Activated naive CD4-positive, alpha-beta T cell treated with anti-CD3 and anti-CD28 coated beads, Interleukin-2, amount 50 U/mL, for 16 hours (primary cell): ENCODE measurements around the gene NDUFS4.
"Not testable (repeated sequence)": the region's sequence is repeated elsewhere in the genome, so short reads cannot be mapped to it uniquely, and the experiment has no call there.

Experiments
- DNase-seq: peaks from one replicate; pipeline ENCODE4 v3.0.0-alpha.2; 2020

The NDUFS4 gene

DNA sequence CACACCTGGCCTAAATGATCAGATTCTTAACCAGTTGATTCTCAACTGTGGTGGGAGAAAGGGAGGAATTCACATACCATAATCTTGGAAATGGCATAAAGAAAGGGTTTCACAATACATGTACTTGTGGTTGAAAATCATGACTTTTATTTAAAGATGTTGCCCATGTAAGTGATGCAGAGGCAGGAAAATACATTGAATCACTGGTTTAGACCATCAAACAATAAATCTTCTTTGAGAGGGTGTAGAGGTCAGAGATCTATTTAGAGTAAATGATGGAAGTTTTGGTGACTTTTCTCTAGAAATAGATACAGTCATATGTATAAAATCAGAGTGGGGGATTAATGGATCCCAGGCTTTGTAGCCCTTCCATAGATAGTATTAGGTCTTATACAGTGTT, 15.4 kb downstream of the NDUFS4 start:
- DNase-seq = no peak

DNA sequence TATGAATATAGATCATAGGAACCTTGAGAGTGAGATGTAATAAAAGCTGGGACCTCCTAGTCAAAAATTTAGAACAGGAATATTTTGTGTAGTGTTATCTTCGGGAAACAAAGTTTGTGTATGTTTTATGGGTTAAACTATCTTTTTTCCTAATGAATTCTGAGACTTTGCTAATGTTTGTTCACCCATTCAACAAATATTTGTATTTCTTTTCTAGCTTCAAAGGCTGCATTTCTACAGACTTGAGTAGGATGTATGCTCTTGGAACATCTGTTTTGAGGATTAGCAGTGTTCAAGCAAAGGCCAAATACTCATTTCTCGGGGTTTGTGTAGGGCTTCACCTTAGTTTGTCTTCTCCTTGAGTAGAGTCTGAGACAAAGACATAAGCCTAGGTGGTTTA, 16.2 kb downstream of the NDUFS4 start:
- DNase-seq = no peak

DNA sequence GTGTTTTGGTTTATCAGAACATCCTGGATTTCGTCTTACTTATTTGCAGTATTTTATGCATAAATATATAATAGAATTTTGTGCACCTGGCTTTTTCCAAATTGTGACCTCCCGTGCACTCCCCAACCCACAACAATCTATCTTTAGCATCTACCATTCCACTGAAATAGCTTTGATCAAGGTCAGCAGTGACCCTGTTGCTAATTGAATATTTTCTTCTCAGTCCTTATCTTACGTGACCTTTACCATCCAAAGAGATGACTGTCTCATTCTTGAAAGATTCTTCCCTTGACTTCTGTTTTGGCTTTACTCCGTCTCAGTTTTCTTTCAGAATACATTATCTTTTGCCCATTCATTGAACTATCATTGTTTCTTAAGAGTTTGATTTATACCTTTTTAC, 18.4 kb downstream of the NDUFS4 start:
- DNase-seq = no peak

DNA sequence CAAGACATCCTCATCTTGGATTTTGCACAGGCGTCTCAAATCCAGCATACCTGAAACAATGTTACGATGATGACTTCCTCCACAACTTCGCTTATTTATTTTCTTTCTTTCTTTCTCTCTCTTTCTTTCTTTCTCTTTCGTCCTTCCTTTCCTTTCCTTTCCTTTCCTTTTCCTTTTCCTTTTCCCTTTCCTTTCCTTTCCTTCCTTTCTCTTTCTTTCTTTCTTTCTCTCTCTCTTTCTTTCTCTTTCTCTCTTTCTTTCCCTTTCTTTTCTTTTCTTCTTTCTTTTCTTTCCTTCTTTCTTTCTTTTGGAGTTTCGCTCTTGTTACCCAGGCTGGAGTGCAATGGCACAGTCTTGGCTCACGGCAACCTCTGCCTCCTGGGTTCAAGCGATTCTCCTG, 20.1 kb downstream of the NDUFS4 start:
- DNase-seq = no peak

DNA sequence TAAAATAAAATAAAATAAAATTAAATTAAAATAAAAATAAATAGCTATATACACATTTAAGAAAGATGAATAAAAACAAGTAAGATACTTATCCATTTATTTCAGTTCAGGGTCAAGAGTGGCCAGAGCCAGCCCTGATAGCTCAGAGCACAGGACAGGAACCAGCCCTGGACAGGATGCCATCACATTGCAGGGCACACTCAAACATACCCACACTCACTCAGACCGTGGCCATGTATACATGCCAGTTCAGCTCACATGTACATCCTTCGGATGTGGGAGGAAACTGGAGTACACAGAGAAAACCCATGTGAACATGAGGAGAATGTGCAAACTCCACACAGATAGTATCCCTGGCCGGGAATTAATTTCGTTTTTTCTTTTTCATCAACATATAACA, 21.8 kb downstream of the NDUFS4 start:
- no peak for DNase-seq

DNA sequence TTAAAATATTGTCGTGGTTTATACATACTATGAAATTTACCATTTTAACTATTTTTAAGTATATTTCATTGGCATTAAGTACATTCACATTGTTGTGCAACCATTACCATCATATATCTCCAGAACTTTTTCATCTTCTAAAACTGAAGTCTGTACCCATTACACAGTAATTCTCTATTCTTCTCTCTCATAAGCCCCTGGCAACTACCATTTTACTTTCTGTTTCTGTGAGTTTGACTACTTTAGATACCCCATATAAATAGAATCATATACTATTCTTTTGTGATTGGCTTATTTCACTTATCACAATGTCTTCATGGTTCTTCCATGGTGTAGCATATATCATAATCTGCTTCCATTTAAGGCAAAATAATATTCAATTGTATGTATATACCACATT, 30.3 kb downstream of the NDUFS4 start:
- no peak for DNase-seq

DNA sequence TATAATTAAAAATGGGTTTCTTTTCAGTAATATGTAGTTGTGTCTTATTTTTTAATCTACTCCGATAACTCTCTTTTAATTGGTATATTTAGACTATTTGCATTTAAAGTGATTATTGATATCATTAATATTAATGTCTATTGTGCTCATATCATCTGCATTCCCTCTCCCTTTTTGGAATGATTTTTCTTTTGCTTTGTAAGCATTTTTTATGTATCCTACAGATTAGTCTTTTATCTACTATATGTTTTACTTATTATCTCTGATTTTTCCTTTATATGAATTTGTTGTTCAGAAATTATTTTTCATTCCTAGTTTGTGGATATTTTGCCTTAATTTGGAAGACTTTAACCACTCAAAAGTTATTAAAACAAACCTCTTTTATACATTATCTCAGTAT, 34.0 kb downstream of the NDUFS4 start:
- no peak for DNase-seq

DNA sequence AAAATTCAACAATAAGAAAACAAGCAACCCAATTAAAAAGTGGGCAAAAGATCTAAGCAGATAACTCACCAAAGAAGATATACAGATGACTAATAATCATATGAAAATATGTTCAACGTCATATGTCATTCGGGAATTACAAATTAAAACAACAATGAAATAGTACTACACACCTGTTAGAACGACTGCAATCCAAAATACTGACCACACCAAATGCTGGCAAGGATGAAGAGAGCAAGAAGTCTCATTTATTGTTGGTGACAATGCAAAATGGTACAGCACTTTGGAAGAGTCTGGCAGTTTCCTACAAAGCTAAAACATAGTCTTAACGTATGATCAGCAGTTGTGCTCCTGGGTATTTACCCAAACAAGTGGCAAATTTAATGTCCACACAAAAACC, 37.5 kb downstream of the NDUFS4 start:
- no peak for DNase-seq

DNA sequence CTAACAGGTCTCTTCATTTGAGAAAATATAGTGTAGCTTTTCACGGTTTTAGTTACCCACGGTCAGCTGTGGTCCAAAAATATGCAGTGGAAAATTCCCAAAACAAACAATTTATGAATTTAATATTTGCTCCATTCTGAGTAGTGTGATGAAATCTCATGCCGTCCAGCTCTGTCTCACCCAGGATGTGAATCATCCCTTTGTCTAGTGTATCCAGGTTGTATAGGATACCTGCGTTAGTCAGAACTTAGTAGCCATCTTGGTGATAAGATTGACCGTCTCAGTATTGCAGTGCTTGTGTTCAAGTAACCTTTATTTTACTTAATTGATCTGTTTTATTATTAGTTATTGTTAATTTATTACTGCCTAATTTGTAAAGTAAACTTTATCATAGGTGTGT, 41.1 kb downstream of the NDUFS4 start:
- no peak for DNase-seq

DNA sequence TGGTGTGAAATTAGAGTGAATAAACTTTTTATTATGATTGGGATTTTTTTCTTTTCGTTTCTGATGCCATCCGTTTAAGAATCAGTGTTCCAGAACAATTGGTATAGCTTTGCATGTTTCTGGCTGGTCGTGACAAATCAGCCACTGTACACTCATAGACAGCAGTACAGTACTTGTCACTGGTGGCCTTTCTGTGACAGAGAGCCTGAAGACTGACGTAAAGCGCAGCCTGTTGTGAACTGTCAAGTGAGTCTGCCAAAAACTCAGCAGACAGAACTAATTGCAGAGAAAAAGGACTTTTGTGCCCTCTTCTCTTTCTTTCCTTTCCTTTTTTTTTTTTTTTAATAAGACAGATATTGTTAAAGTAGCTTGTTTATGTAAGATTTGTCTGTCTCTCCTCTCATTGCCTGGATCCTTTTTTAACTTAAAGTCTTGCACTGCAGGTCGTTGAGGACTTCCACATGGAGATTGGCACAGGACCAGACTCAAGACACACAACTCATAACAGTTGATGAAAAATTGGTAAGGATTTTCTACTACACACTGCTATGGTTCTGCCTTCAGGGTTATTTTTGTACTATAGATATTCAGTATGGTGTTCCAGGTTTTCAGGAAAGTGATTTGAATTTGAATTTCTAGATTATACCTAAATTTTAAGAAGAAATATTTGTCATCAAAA, 42.7 kb downstream of the NDUFS4 start:
- no peak for DNase-seq

DNA sequence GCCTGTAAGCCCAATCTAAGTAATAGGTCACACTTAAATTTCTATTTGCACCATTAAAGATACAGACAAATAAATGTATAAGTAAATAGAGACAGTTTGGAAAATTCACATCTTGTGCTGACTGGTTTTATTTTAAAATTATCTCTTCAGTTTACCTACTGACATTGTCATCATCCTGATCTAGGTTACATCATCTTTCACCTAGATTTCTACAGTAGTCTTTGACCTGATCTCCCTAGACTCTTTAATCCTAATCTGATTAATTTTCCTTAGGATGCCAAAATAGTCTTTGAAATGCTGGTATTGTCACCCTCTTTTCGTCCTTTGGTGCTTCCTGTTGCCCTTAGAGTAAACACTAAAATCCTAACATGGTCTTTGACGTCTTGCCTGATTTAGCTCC, 43.9 kb downstream of the NDUFS4 start:
- no peak for DNase-seq

DNA sequence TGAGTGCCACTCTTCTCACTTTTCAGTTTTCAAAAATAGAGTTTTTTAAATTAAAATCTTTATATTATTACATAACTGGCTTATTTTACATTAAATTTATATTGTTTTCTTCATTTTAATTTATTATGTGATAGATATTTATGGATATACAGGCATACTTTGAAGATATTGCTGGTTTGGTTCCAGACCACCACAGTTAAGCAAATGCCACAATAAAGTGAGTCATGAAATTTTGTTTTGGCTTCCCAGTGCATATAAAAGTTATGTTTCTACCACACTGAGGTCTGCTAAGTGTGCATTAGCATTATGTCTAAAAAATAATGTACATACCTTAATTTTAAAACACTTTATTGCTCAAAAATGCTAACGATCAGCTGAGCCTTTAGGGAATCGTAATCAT, 47.4 kb downstream of the NDUFS4 start:
- DNase-seq = no peak

DNA sequence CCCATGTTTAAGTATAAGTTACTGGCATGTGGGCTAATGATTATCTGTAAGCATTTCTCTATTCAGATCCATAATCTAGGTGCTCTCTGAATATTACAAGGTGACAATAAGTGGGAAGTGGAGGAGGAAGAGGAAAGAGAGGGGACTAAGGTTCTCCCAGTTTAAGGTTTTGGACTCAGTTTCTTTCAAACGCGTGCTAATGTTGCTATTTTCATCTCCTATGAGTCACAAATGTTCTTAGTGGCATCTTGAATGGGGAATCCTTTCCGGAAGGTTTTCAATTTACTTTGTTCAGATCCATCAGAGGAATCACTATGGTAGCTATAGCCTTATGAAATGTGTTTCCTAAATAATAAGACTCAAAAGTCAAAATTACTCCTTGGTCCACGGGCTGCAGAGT, 48.5 kb downstream of the NDUFS4 start:
- not testable (repeated sequence) for DNase-seq

DNA sequence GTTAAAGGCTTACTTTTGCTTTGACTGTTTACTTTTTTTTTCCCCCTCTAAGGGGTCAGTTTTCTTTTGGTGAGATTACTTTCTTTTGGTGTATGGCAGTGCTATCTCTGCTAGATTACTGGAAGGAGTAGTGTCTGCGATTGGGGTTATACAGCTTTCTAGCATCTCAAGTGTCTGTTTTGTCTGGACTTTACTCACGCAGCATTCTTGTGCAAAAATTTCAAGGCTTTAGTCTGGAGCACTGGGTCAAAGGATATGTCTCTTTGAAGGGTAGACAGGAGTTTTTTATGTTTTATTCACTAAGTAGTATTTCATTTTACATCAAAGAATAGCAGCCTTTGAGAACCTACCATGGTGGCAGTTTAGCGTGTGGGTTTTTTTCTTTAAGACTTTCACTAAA, 52.6 kb downstream of the NDUFS4 start:
- no peak for DNase-seq

DNA sequence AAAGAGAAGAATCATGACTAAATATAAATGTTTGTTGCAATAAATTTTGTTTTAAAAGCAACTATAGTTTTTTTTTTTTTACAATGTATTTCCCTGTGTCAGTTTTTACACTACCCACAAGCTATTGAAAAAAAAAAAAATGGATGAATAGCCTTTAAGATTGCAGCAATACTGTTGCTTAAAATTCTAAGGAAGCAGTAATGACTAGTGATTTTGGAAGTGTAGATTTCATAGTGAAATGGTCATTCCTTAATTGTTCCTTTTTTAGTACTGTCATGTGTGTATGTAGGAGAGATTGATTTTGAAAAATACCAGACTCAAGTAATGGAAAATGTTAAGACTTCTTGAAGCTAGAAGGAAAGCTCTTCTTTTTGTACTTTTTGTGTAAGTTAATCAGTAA, 53.1 kb downstream of the NDUFS4 start:
- DNase-seq = no peak

DNA sequence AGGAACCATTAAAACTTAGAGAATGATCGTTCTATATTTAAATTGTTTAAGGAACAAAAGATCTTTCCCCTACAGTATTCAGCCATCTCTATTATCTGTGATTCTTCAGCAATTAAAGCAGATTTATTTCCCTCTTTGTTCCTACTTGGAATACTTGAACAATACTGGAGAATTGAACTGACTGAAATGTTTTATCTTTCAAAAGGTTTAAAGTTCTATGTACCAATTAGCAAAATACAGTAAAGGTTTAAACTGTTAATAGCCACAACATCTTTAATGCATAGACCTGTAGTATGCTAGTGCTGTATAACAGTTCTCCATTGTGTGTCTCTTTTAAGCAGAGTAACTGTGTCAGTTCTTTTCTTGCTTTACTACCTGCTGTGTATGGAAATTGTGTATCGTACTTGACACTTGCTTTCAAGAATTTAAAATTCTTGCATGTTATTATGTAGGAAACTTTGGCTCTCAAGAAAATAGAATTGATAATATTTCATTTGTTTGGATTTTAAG, 54.0 kb downstream of the NDUFS4 start:
- DNase-seq = no peak

DNA sequence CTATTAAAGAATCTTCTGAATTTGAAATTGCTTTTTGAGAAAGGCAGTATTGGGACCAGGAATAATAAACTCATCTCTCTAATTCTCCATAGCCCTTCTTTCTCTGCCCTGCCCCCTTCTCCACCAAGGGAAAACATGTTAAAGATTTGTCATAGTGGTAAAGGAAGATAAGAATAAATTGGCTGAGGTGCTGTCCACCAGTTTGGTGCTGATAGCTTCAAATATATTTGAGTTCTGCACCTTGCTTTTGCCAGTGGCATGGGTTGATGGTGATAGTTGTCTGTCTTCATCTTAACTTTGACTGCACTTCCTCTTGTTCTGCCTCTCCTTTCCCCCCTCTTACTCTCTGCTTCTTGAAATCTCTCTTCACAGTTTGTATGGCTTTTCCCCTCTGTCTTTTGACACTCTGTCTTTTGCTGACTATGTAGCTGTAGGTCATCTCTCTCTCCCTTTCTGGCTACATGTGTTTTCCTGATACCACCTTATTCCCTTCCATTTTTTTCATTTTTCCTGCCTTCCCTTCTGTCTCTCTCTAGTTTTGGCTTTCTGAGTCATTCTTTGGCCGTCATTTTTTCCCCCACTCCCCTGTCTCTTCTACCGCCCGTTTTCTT, 56.6 kb downstream of the NDUFS4 start:
- no peak for DNase-seq

DNA sequence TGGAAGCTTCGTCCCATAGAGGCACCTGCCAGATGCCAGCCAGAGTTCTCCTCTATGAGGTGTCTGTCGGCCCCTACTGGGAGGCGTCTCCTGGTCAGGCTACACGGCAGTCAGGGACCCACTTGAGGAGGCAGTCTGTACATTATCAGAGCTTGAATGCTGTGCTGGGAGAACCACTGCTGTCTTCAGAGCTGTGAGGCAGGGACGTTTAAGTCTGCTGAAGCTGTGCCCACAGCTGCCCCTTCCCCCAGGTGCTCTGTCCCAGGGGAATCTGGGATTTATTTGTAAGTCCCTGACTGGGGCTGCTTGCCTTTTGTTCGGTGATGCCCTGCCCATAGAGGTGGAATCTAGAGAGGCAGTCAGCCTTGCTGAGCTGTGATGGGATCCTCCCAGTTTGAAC, 70.8 kb downstream of the NDUFS4 start:
- DNase-seq = no peak

DNA sequence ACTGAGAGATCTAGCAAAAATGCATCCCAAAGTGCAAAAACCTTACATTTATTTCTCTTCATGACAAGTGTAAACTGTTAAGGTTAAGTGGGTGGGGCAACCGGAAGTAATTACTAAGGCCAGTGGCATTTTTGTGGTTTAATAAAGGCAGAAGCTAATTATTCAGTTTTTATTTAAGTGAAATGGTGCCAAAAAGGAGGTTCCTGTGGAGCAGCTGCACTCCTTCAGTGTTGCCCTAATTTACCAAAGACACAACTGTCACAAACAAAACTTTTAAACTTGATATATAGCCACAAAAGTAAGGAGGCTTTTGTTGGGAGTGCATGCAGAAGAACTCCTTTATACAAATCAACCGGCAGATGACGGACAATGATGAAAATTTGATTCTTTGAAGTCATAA, 81.6 kb downstream of the NDUFS4 start:
- no peak for DNase-seq

DNA sequence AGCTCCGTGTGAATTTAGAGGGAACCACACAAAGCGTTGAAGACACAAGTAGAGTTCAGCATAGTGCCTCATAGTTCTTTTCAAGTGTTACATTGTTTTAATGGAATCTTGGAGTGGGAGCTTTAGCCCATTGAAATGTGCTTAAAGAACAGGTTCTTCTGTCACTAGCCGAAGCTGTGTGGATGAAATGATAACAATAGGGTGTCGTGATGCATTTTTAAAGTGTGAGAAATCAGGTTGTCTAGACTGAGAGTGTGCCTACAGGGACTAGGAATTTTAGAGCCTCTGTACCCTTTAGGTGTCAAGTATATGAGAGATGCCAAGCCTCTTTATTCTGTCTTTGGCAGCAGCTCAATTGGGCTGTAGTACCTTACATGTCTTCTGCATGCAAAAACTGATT, 83.0 kb downstream of the NDUFS4 start:
- DNase-seq = no peak

DNA sequence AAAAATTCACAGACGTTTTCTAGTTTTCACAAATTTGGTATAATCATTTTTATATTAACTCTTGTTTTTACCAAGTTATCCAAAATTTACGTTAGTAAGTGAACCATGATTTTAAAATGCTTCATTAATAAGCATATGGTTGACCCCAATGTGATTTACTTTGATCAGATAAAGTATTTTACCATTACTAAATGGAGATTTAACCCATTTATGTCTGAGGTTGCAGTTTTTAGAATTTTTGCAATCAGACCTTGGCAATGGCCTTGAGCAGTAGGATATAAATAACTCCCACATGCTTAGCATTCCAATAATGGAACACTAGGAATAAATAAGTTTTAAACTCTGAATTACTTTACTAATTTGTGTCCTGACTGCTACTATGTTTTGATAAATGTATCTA, 84.6 kb downstream of the NDUFS4 start:
- DNase-seq = no peak

DNA sequence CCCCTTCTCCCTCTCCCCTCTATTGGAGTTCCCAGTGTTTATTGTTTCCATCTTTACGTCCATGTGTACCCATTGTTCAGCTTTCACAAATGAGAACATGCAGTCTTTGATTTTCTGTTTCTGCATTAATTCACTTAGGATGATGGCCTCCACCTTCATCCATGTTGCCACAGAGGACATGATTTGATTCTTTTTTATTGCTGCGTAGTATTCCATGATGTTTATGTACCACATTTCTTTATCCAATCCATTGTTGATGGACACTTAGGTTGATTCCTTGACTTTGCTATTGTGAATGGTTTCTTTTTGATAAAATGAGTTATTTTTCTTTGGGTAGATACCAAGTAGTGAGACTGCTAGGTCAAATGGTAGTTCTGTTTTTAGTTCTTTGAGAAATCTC, 88.9 kb downstream of the NDUFS4 start:
- no peak for DNase-seq

DNA sequence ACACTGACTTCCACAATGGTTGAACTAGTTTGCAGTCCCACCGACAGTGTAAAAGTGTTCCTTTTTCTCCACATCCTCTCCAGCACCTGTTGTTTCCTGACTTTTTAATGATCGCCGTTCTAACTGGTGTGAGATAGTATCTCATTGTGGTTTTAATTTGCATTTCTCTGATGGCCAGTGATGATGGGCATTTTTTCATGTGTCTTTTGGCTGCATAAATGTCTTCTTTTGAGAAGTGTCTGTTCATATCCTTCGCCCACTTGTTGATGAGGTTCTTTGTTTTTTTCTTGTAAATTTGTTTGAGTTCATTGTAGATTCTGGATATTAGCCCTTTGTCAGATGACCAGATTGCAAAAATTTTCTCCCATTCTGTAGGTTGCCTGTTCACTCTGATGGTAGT, 100.1 kb downstream of the NDUFS4 start:
- not testable (repeated sequence) for DNase-seq

DNA sequence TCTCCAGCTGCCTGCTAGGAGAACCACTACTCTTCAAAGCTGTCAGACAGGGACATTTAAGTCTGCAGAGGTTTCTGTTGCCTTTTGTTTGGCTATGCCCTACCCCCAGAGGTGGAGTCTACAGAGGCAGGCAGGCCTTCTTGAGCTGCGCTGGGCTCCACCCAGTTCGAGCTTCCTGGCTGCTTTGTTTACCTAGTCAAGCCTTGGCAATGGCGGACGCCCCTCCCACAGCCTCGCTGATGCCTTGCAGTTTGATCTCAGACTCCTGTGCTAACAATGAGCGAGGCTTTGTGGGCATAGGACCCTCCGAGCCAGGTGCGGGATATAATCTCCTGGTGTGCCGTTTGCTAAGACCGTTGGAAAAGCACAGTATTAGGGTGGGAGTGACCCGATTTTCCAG, 104.9 kb downstream of the NDUFS4 start:
- DNase-seq = not testable (repeated sequence)

DNA sequence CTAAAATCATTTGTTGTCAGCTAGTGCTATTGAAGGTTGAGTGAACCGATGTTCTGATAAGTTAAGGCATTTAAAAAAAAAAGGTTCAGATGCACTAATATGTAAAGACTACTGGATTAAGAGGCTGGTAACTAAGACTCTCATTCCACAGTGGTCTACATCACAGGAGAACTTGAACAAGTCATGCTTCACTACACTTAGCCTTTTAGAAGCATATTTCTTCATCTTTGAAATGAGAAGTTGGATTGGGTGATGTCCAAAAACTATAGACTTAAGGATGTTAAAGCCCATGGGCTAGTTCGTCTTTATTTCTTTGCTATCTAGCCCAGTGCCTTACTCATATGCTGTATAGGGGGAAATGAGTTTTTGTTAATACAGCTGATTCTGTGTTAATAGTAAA, 107.2 kb downstream of the NDUFS4 start:
- no peak for DNase-seq
